Subcutaneous abdominal adipose tissue (tissue), 5 donors: Measurements from ENCODE around the gene STARD10.
"Not testable (repeated sequence)": the region's sequence is repeated elsewhere in the genome, so short reads cannot be mapped to it uniquely, and the experiment has no call there.

Experiments used
- H3K27ac ChIP-seq: one replicate; pipeline ENCODE4 v1.7.0; 2013; ENCODE audit warnings: low read depth, mild to moderate bottlenecking, inconsistent platforms, low read length, moderate library complexity
- H3K27me3 ChIP-seq, 5 donors: one replicate each; pipeline ENCODE4 v1.7.0; 2013; ENCODE audit warnings: low read length in 5 of 5, inconsistent platforms in 1 of 5; ENCODE audit not compliant: control insufficient read depth in 5 of 5, insufficient read depth in 4 of 5
- H3K36me3 ChIP-seq, 5 donors: one replicate each; pipeline ENCODE4 v1.7.0; 2013; ENCODE audit warnings: low read length in 5 of 5; ENCODE audit not compliant: control insufficient read depth in 5 of 5, insufficient read depth in 5 of 5
- H3K4me1 ChIP-seq, 5 donors: one replicate each; pipeline ENCODE4 v1.7.0; 2013; ENCODE audit warnings: low read length in 5 of 5, mild to moderate bottlenecking in 3 of 5, moderate library complexity in 1 of 5; ENCODE audit not compliant: control insufficient read depth in 5 of 5, insufficient read depth in 5 of 5
- H3K4me3 ChIP-seq, 5 donors: one replicate each; pipeline ENCODE4 v1.7.0; 2013; ENCODE audit warnings: low read length in 5 of 5, low read depth in 1 of 5
- H3K9ac ChIP-seq, 5 donors: one replicate each; pipeline ENCODE4 v1.7.0; 2013; ENCODE audit warnings: low read length in 5 of 5, mild to moderate bottlenecking in 4 of 5, moderate library complexity in 3 of 5
- H3K9me3 ChIP-seq, 5 donors: one replicate each; pipeline ENCODE4 v1.7.0; 2013; ENCODE audit warnings: low read length in 5 of 5; ENCODE audit not compliant: control insufficient read depth in 5 of 5
- donor health status: healthy.
- donor health status: healthy.
- donor health status: healthy.
- donor health status: healthy.
- donor health status: healthy.

Gene STARD10

GRCh38 chr11:72833083-72833733 is 39.4 kb upstream of the STARD10 start:
- H3K4me3 ChIP-seq, result no peak overlapping the region
- peak overlapping the region; percentile 90 for H3K27ac ChIP-seq
- H3K9me3 ChIP-seq, result no peaks in the 10 kb centered on the region
- peaks cover 3 to 35% (median 9%) of the 10 kb centered on the region in 5 donors for H3K36me3 ChIP-seq
- H3K27me3 ChIP-seq, result no peaks in the 10 kb centered on the region
- peaks cover 15 to 74% (median 30%) of the 10 kb centered on the region in 5 donors for H3K4me1 ChIP-seq
- H3K9ac ChIP-seq, result peak overlapping the region in 1 of 5 donors; percentile 51

GRCh38 chr11:72832301-72833082 is 38.6 kb upstream of the STARD10 start:
- Histone ChIP-seq H3K27ac (peak overlapping the region; percentile 90), H3K9ac (peak overlapping the region in 1 of 5 donors; percentile 51)

GRCh38 chr11:72831521-72832300 is 37.9 kb upstream of the STARD10 start:
- Histone ChIP-seq H3K27ac (no peak overlapping the region), H3K9ac (peak overlapping the region in 2 of 5 donors; percentile 11 to 48), H3K27me3 (no peaks in the 10 kb centered on the region), H3K9me3 (no peaks in the 10 kb centered on the region), H3K4me1 (peaks cover 19 to 76% (median 35%) of the 10 kb centered on the region in 5 donors), H3K4me3 (no peak overlapping the region), H3K36me3 (peaks cover 0 to 25% (median 3%) of the 10 kb centered on the region in 5 donors)

More at GRCh38 chr11:72832301-72833082, 38.6 kb upstream of the STARD10 start:
- Histone ChIP-seq H3K9me3 (no peaks in the 10 kb centered on the region), H3K4me1 (peaks cover 19 to 76% (median 35%) of the 10 kb centered on the region in 5 donors), H3K36me3 (peaks cover 0 to 28% (median 3%) of the 10 kb centered on the region in 5 donors), H3K27me3 (no peaks in the 10 kb centered on the region), H3K4me3 (no peak overlapping the region)

- Histone ChIP-seq H3K36me3 (peaks cover 0 to 32% (median 3%) of the 10 kb centered on the region in 5 donors), H3K9me3 (no peaks in the 10 kb centered on the region), H3K27me3 (no peaks in the 10 kb centered on the region), H3K27ac (no peak overlapping the region), H3K4me1 (peaks cover 16 to 59% (median 29%) of the 10 kb centered on the region in 5 donors), H3K4me3 (no peak overlapping the region), H3K9ac (no peak overlapping the region)
Measured at GRCh38 chr11:72829884-72830533, 36.2 kb upstream of the STARD10 start.

GRCh38 chr11:72829178-72829577 is 35.3 kb upstream of the STARD10 start:
- Histone ChIP-seq H3K9me3 (no peaks in the 10 kb centered on the region), H3K36me3 (peaks cover 0 to 33% (median 3%) of the 10 kb centered on the region in 5 donors), H3K4me3 (no peak overlapping the region), H3K4me1 (peaks cover 13 to 50% (median 26%) of the 10 kb centered on the region in 5 donors), H3K27ac (no peak overlapping the region), H3K27me3 (no peaks in the 10 kb centered on the region), H3K9ac (no peak overlapping the region)

- Histone ChIP-seq H3K27me3 (no peaks in the 10 kb centered on the region), H3K27ac (peak overlapping the region; percentile 65), H3K36me3 (peaks cover 0 to 33% (median 3%) of the 10 kb centered on the region in 5 donors), H3K4me1 (peaks cover 10 to 46% (median 21%) of the 10 kb centered on the region in 5 donors), H3K9me3 (no peaks in the 10 kb centered on the region), H3K9ac (peak overlapping the region in 1 of 5 donors; percentile 60), H3K4me3 (no peak overlapping the region)
Measured at GRCh38 chr11:72828692-72829101, 34.9 kb upstream of the STARD10 start.

GRCh38 chr11:72828081-72828567 is 34.3 kb upstream of the STARD10 start:
- Histone ChIP-seq H3K4me1 (peaks cover 7 to 40% (median 21%) of the 10 kb centered on the region in 5 donors), H3K4me3 (peak overlapping the region in 1 of 5 donors; percentile 30), H3K9ac (peak overlapping the region in 2 of 5 donors; percentile 48 to 60), H3K9me3 (no peaks in the 10 kb centered on the region), H3K36me3 (peaks cover 0 to 36% (median 3%) of the 10 kb centered on the region in 5 donors), H3K27me3 (no peaks in the 10 kb centered on the region), H3K27ac (peak overlapping the region; percentile 65)

- H3K4me3 ChIP-seq, result peak overlapping the region in 1 of 5 donors; percentile 30
- peak overlapping the region; percentile 65 for H3K27ac ChIP-seq
- not testable (repeated sequence) for H3K9ac ChIP-seq, H3K9me3 ChIP-seq, H3K27me3 ChIP-seq
- peaks cover 0 to 37% (median 3%) of the 10 kb centered on the region in 5 donors for H3K36me3 ChIP-seq
- H3K4me1 ChIP-seq, result peaks cover 7 to 35% (median 21%) of the 10 kb centered on the region in 5 donors
Measured at GRCh38 chr11:72827656-72828055, 33.8 kb upstream of the STARD10 start.

GRCh38 chr11:72826942-72827480 is 33.2 kb upstream of the STARD10 start:
- Histone ChIP-seq H3K9me3 (no peaks in the 10 kb centered on the region), H3K4me1 (peaks cover 7 to 34% (median 24%) of the 10 kb centered on the region in 5 donors), H3K9ac (no peak overlapping the region), H3K4me3 (no peak overlapping the region), H3K36me3 (peaks cover 0 to 37% (median 3%) of the 10 kb centered on the region in 5 donors), H3K27me3 (no peaks in the 10 kb centered on the region), H3K27ac (peak overlapping the region; percentile 65)
